Choroid plexus epithelial cell (primary cell): ENCODE data around the gene NDRG3.
"Not testable (repeated sequence)": the region's sequence is repeated elsewhere in the genome, so short reads cannot be mapped to it uniquely, and the experiment has no call there.

Experiments
- DNase-seq: peaks from one replicate; pipeline ENCODE4 v3.0.0-alpha.2; 2010; ENCODE audit warnings: low read depth
- H3K4me3 ChIP-seq: 2 replicates; pipeline ENCODE4 v1.5.1; 2011; ENCODE audit warnings: low read depth, mild to moderate bottlenecking, control low read depth, low read length, moderate library complexity
- TF ChIP-seq, protein P1 (sequence below): conservative IDR thresholded peaks from 2 replicates; pipeline ENCODE4 v1.5.1; 2011; ENCODE audit warnings: low read depth, mild to moderate bottlenecking, control low read depth, inconsistent platforms, low read length, moderate library complexity

The NDRG3 gene

GRCh38 chr20:36645998-36646397 lies 99.9 kb downstream of the NDRG3 start, which contains the start of gene SLA2:
TSS of gene SLA2 (minus strand) at chr20:36646196. CDS start at chr20:36641335, 4,861 bp downstream.
- DNase-seq: no peak
- no peak within 1 kb of the TSS for H3K4me3 ChIP-seq
- TF ChIP-seq, protein P1, sequence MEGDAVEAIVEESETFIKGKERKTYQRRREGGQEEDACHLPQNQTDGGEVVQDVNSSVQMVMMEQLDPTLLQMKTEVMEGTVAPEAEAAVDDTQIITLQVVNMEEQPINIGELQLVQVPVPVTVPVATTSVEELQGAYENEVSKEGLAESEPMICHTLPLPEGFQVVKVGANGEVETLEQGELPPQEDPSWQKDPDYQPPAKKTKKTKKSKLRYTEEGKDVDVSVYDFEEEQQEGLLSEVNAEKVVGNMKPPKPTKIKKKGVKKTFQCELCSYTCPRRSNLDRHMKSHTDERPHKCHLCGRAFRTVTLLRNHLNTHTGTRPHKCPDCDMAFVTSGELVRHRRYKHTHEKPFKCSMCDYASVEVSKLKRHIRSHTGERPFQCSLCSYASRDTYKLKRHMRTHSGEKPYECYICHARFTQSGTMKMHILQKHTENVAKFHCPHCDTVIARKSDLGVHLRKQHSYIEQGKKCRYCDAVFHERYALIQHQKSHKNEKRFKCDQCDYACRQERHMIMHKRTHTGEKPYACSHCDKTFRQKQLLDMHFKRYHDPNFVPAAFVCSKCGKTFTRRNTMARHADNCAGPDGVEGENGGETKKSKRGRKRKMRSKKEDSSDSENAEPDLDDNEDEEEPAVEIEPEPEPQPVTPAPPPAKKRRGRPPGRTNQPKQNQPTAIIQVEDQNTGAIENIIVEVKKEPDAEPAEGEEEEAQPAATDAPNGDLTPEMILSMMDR: no peak

DNA sequence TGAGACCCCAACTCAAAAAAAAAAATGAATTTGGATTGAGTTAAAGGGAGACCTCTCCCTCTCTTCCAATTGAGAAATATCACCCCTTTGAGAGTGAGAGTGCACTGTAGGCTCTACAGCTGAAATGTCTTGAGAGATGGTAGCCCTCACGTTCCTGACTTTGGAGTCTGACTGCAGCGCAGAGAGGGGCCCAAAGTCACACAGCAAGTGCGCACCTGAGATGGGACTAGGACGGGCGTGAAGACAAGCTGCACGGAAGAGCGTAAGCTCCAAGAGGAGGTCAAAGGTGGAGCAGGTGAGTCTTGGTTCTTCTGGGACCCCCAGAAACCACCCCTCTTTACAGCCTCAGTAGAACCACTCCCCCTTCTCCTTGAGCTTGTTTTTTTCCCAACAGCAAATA lies 100.5 kb downstream of the NDRG3 start:
- TF ChIP-seq, protein P1: no peak
- no peak overlapping the region for H3K4me3 ChIP-seq
- DNase-seq: no peak

GRCh38 chr20:36644706-36645095 lies 101.2 kb downstream of the NDRG3 start:
- no peak for DNase-seq
- no peak overlapping the region for H3K4me3 ChIP-seq

GRCh38 chr20:36644032-36644705 lies 101.7 kb downstream of the NDRG3 start:
- H3K4me3 ChIP-seq: no peak overlapping the region
- no peak for DNase-seq

More at GRCh38 chr20:36644706-36645095, 101.2 kb downstream of the NDRG3 start:
- TF ChIP-seq, protein P1: no peak

DNA sequence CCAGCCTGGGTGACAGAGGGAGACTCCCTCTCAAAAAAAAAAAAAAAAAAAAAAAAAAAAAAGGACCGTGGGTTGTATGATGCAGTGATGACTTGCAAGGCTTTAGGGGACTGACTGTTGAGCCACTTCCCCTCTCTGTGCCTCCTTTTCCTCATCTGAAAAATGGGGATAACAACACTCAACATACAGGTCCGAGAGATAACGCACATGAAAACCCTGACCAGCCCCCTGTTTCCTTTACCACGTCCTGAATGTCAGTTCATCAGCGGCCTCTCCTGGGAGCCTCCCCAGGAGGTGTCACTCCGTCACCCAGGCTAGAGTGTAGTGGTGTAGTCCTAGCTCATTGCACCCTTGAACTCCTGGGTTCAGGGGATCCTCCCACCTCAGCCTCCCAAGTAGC lies 103.8 kb downstream of the NDRG3 start:
- DNase-seq: no peak
- TF ChIP-seq, protein P1: no peak
- no peak overlapping the region for H3K4me3 ChIP-seq

More at GRCh38 chr20:36644032-36644705, 101.7 kb downstream of the NDRG3 start:
- TF ChIP-seq, protein P1: no peak

- DNase-seq: no peak
- H3K4me3 ChIP-seq: no peak overlapping the region
- TF ChIP-seq, protein P1: no peak
Measured at GRCh38 chr20:36641506-36641843, 104.4 kb downstream of the NDRG3 start.

DNA sequence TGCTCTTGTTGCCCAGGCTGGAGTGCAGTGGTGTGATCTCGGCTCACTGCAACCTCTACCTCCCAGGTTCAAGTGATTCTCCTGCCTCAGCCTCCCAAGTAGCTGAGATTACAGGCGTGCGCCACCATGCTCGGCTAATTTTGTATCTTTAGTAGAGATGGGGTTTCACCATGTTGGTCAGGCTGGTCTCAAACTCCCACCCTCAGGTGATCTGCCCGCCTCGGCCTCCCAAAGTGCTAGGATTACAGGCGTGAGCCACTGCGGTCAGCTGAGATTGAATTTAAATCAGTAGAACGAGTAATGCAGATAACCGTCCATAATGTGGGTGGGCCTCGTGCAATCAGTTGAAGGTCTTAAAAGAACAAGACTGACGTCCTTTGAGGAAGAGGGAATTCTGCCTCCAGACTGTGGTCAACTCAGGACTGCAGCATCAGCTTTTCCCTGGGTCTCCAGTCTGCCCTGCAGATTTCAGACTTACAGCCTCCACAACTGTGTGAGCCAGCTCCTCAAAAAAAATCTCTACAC lies 107.0 kb downstream of the NDRG3 start:
- not testable (repeated sequence) for H3K4me3 ChIP-seq, DNase-seq
